SU-DHL-6 (cell line): ENCODE measurements around the gene FRY.

ENCODE experiments used
- CTCF ChIP-seq: fragments of 200-600 bp; sonication (generic); IDR thresholded peaks from one replicate; pipeline ENCODE4 v1.5.1; 2017; ENCODE audit warnings: antibody characterized with exemption, mild to moderate bottlenecking, low read length, moderate library complexity; ENCODE audit not compliant: insufficient read depth, poor library complexity, severe bottlenecking
- EZH2phosphoT487 ChIP-seq: fragments of 200-600 bp; sonication (generic), shearing (Covaris generic); conservative IDR thresholded peaks from 2 replicates; pipeline ENCODE4 v1.6.1; 2018; ENCODE audit warnings: mild to moderate bottlenecking, antibody characterized with exemption, low read length, moderate library complexity, mixed read lengths

- TF ChIP-seq CTCF (no peak), EZH2phosphoT487 (no peak)
These were observed 118.7 kb downstream of the FRY start for GRCh38 chr13:32150239-32150638.
